K562 (cell line): Measurements from ENCODE around the gene FH. TPM values are rescaled to one million over a fixed set of nuclear protein-coding genes. Genes with fewer than 3 reads are reported as not detected.

Source experiments
- ATAC-seq: fragments of 200-7000 bp; cut with Tn5 transposase; 3 replicates; pipeline ENCODE4 v1.9.1; 2020; ENCODE audit warnings: moderate library complexity
- BruUV-seq: library from RNA; stranded (reverse); fragments of 400-500 nt; replicated peaks from 2 replicates; lab custom pipeline; 2021; lab: Mats Ljungman, UMichigan
- CTCF ChIA-PET: fragments of 300-600 bp; formaldehyde crosslinking; extraction: SDS; loops from one replicate; lab custom pipeline; 2021; ENCODE audit warnings: low intra/inter-chr PET ratio; lab: Yijun Ruan, JAX
- POLR2A ChIA-PET: fragments of 300-600, 350-650 bp; sonication (Branson Sonifier 250); formaldehyde crosslinking; extraction: SDS; loops from one replicate; lab custom pipeline; 2021; ENCODE audit warnings: antibody characterized with exemption, inconsistent platforms; lab: Yijun Ruan, JAX
- DNase-seq, 4 experiments: peaks; one replicate each; pipeline versions ENCODE4 v3.0.0 to v3.0.0-alpha.2; 2011 to 2018; ENCODE audit warnings: low spot score in 3 of 4, mixed read lengths in 3 of 4; ENCODE audit errors: extremely low read depth in 1 of 4
- FAIRE-seq: peaks from 2 replicates; lab custom pipeline; 2011; peaks lifted over from hg19 to GRCh38; lab: Jason Lieb, UNC
- H2AFZ ChIP-seq: 2 replicates; pipeline ENCODE4 v1.6.0; 2011; ENCODE audit warnings: low read depth, low read length, control low read depth, inconsistent platforms
- H3K27ac ChIP-seq: fragments of 200-600 bp; 3 replicates; pipeline ENCODE4 v1.8.0; 2011; ENCODE audit warnings: low read depth, mild to moderate bottlenecking, control low read depth, inconsistent platforms, low read length, moderate library complexity, mixed read lengths; ENCODE audit errors: extremely low read depth
- H3K27me3 ChIP-seq, 2 experiments: fragments of 300-600 bp in 1 of 2; 2 replicates in 1 of 2; 3 replicates in 1 of 2; pipeline versions ENCODE4 v1.6.0 to v1.8.0; 2011; ENCODE audit warnings: inconsistent platforms in 2 of 2, low read length in 2 of 2, mild to moderate bottlenecking in 1 of 2, mixed read lengths in 1 of 2, moderate library complexity in 1 of 2; ENCODE audit not compliant: control insufficient read depth in 2 of 2, insufficient read depth in 2 of 2
- H3K36me3 ChIP-seq: fragments of 300-600 bp; 3 replicates; pipeline ENCODE4 v1.8.0; 2011; ENCODE audit warnings: mild to moderate bottlenecking, low read length, inconsistent platforms; ENCODE audit not compliant: control insufficient read depth, insufficient read depth
- H3K4me1 ChIP-seq, 2 experiments: fragments of 200-600 bp in 1 of 2; replicated peaks in 1 of 2; 2 replicates in 1 of 2; 3 replicates in 1 of 2; pipeline versions ENCODE4 v1.5.1 to v1.8.0; 2011; ENCODE audit warnings: inconsistent platforms in 2 of 2, low read length in 2 of 2, mild to moderate bottlenecking in 1 of 2, mixed read lengths in 1 of 2, moderate library complexity in 1 of 2; ENCODE audit not compliant: control insufficient read depth in 2 of 2, insufficient read depth in 2 of 2
- H3K4me2 ChIP-seq: 2 replicates; pipeline ENCODE4 v1.6.1; 2011; ENCODE audit warnings: low read length, control low read depth, inconsistent platforms, mixed read lengths; ENCODE audit not compliant: insufficient read depth
- H3K4me3 ChIP-seq: fragments of 200-600 bp; sonication (generic), shearing (Covaris generic); 2 replicates; pipeline ENCODE4 v1.5.1; 2016; ENCODE audit warnings: control low read depth, inconsistent platforms
- H3K79me2 ChIP-seq: fragments of 200-600 bp; 3 replicates; pipeline ENCODE4 v1.8.0; 2011; ENCODE audit warnings: low read length, inconsistent platforms; ENCODE audit not compliant: control insufficient read depth, insufficient read depth
- H3K9ac ChIP-seq, 2 experiments: 2 replicates each; pipeline versions ENCODE4 v1.6.0 to v1.6.1; 2011; ENCODE audit warnings: low read depth in 2 of 2, low read length in 2 of 2, control low read depth in 1 of 2, inconsistent platforms in 1 of 2, mild to moderate bottlenecking in 1 of 2, mixed read lengths in 1 of 2; ENCODE audit not compliant: insufficient read depth in 1 of 2
- H3K9me1 ChIP-seq: one replicate; pipeline ENCODE4 v1.6.0; 2011; ENCODE audit warnings: inconsistent platforms, mild to moderate bottlenecking, low read length, moderate library complexity; ENCODE audit not compliant: control insufficient read depth, insufficient read depth
- H3K9me3 ChIP-seq: replicated peaks from 2 replicates; pipeline ENCODE4 v1.5.1; 2011; ENCODE audit warnings: low read depth, low read length, inconsistent platforms; ENCODE audit not compliant: control insufficient read depth, insufficient read depth
- H4K20me1 ChIP-seq: replicated peaks from 2 replicates; pipeline ENCODE4 v1.6.1; 2011; ENCODE audit warnings: low read length, inconsistent platforms, mixed read lengths; ENCODE audit not compliant: control insufficient read depth, insufficient read depth
- ATF7 ChIP-seq: fragments of 450-650 bp; IDR thresholded peaks from 2 replicates; pipeline ENCODE4 v1.7.1; 2014; ENCODE audit warnings: mild to moderate bottlenecking, moderate library complexity
- EP300 ChIP-seq: IDR thresholded peaks from 2 replicates; pipeline ENCODE4 v1.6.1; 2012; ENCODE audit warnings: low read length, improper control_type of control experiment
- FIP1L1 ChIP-seq: fragments of 200-400 bp; formaldehyde crosslinking; IDR thresholded peaks from 2 replicates; pipeline ENCODE4 v1.6.1; 2018; ENCODE audit warnings: mild to moderate bottlenecking, low read depth, low read length; ENCODE audit not compliant: poor library complexity, severe bottlenecking
- HMG20B ChIP-seq: fragments of 250-450 bp; sonication (Bioruptor Pico); IDR thresholded peaks from 2 replicates; pipeline ENCODE4 v1.5.0; 2021; ENCODE audit warnings: mild to moderate bottlenecking
- KDM2B ChIP-seq: fragments of 250-450 bp; sonication (Bioruptor Pico); IDR thresholded peaks from 2 replicates; pipeline ENCODE4 v1.8.0; 2021; ENCODE audit warnings: mild to moderate bottlenecking, moderate library complexity
- KLF1 ChIP-seq: fragments of 450-650 bp; IDR thresholded peaks from 2 replicates; pipeline ENCODE4 v1.6.1; 2016; ENCODE audit warnings: missing genetic modification characterization, missing compliant biosample characterization
- PML ChIP-seq: IDR thresholded peaks from 2 replicates; pipeline ENCODE4 v1.6.1; 2012; ENCODE audit warnings: low read length, inconsistent platforms
- RFX5 ChIP-seq: IDR thresholded peaks from 2 replicates; pipeline ENCODE4 v1.6.1; 2011; ENCODE audit warnings: low read depth, mild to moderate bottlenecking, improper control_type of control experiment, low read length
- SMAD4 ChIP-seq: fragments of 250-450 bp; sonication (Bioruptor Pico); conservative IDR thresholded peaks from 2 replicates; pipeline ENCODE4 v1.8.0; 2021; ENCODE audit warnings: inconsistent platforms, mild to moderate bottlenecking, moderate library complexity
- ZNF124 ChIP-seq: sonication (generic); formaldehyde crosslinking; IDR thresholded peaks from 2 replicates; pipeline ENCODE4 v1.8.1; 2022; ENCODE audit warnings: missing genetic modification reagents
- ZNF324 ChIP-seq: fragments of 250-450 bp; sonication (Bioruptor Pico); IDR thresholded peaks from 2 replicates; pipeline ENCODE4 v1.4.0; 2020; ENCODE audit warnings: mild to moderate bottlenecking
- ZNF347 ChIP-seq: fragments of 450-650 bp; formaldehyde crosslinking; IDR thresholded peaks from 2 replicates; pipeline ENCODE4 v1.4.0; 2020; ENCODE audit warnings: low read depth, mild to moderate bottlenecking, moderate library complexity
- WGBS: fragments of 100-300 bp; shearing (Covaris generic); methylation state at CpG from one replicate; pipeline ENCODE4 v1.1.6; 2016; ENCODE audit warnings: low coverage, mixed read lengths; ENCODE audit not compliant: insufficient coverage; ENCODE audit errors: missing lambda C conversion rate; 5-methylcytosine and 5-hydroxymethylcytosine counted together
- in situ Hi-C: fragments of 300-500 bp; cut with MboI; formaldehyde crosslinking; loops from 4 replicates; pipeline ENCODE4 v1.15.0; 2018; ENCODE audit warnings: inconsistent platforms, mixed read lengths
- intact Hi-C: fragments of 100-400 bp; cut with micrococcal nuclease; formaldehyde crosslinking; loops from 2 replicates; pipeline ENCODE4 v1.14.2; 2022
- polyA plus RNA-seq, 8 experiments: library from polyadenylated mRNA; depleted of rRNA in 4 of 8; stranded (reverse) in 5 of 8; unstranded in 3 of 8; fragments of >200 nt; fragmentation: Nextera tagmentation in 2 of 8; fragmentation: Illumina TruSeq in 1 of 8; extraction: Ambion mirVana in 2 of 8; extraction: Trizol in 1 of 8; gene quantifications; 2 replicates each; pipeline versions ENCODE4 v1.2.1 to v1.2.3, GENCODE V29; 2011 to 2014; ENCODE audit warnings: inconsistent platforms in 1 of 8, missing spikeins in 1 of 8
- total RNA-seq, 7 experiments: library from RNA; depleted of rRNA in 6 of 7; stranded (reverse); fragments of >200 nt in 6 of 7; fragmentation: Illumina TruSeq in 2 of 7; extraction: Trizol in 2 of 7; gene quantifications; 2 replicates each; pipeline versions ENCODE4 v1.2.1 to v1.2.3, GENCODE V29; 2011 to 2021; ENCODE audit warnings: low replicate concordance in 1 of 7
- TF ChIP-seq, protein P1 (sequence below): fragments of 450-650 bp; IDR thresholded peaks from one replicate; pipeline ENCODE4 v1.6.1; 2018; ENCODE audit warnings: mild to moderate bottlenecking, moderate library complexity; ENCODE audit not compliant: partially characterized antibody
- TF ChIP-seq, protein P2 (sequence below): sonication (generic); formaldehyde crosslinking; IDR thresholded peaks from 2 replicates; pipeline ENCODE4 v1.9.0; 2022; ENCODE audit warnings: mild to moderate bottlenecking, missing genetic modification reagents
- TF ChIP-seq, protein P3 (sequence below): fragments of 250-450 bp; sonication (Bioruptor Pico); IDR thresholded peaks from 2 replicates; pipeline ENCODE4 v1.5.0; 2022; ENCODE audit warnings: mild to moderate bottlenecking
- TF ChIP-seq, protein P4 (sequence below): fragments of 450-650 bp; formaldehyde crosslinking; conservative IDR thresholded peaks from 2 replicates; pipeline ENCODE4 v1.4.0; 2022; ENCODE audit warnings: mild to moderate bottlenecking, missing genetic modification characterization

Gene FH
- total and polyA plus RNA-seq, 9 of the 15 experiments (the other 6 are each of a cell fraction or from before 2014, with no cell fraction given), result 117 to 240 (median 211) TPM

DNA sequence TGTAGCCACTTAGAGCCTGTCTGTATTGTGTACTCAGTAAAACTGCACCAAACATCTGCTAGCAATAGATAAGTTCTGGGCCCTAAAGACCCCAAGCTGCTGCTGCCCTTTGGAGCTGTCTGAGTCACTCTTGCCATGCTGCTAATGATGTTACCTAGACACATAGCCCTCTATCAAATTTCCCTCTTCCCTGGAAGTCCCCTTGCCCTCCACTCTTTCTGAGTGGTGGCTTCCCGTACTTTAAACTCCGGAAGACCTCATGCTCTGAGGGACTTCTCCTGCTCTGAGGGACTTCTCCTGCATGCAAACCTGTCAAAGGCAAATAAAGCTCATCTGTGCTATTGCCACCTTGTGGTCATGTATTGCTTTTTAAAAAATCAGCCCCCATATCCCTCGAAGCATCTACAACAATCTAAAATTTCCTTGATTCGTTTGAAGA lies 34.0 kb downstream of the FH start (continued):
- no peak for TF ChIP-seq ZNF124 (CRISPR knock-in tag)
- no peak for TF ChIP-seq KLF1 (tag)
- no peak for TF ChIP-seq ATF7
- no peak for TF ChIP-seq SMAD4 (CRISPR knock-in tag)
- TF ChIP-seq, protein P1, sequence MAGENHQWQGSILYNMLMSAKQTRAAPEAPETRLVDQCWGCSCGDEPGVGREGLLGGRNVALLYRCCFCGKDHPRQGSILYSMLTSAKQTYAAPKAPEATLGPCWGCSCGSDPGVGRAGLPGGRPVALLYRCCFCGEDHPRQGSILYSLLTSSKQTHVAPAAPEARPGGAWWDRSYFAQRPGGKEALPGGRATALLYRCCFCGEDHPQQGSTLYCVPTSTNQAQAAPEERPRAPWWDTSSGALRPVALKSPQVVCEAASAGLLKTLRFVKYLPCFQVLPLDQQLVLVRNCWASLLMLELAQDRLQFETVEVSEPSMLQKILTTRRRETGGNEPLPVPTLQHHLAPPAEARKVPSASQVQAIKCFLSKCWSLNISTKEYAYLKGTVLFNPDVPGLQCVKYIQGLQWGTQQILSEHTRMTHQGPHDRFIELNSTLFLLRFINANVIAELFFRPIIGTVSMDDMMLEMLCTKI, result no peak

DNA sequence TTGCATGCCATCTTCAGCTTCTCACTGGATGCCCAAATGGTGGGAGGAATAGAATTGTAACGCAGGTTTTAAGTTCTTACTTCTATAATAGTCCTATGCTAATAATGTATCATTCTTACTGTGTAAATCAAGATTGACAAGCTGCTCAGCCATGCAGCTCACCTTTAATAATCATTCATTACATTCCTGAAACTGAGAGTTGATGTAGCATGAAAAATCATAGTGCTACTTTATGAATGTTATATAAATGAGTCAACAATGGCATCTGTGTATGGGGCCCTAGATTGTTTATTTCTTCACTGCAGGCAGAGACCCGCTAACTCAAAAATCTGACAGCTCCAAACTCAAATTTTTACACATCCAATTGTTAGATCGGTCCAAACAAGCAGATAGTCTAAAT lies 34.4 kb downstream of the FH start:
- intact Hi-C loops (loop anchor here (1.0 to 5.0 kb wide), 4 partner anchors 78 to 1293 kb away; no protein-coding TSS in a partner anchor), in situ Hi-C loops (no loop called here)
- ATAC-seq, result no peak
- Histone ChIP-seq H2AFZ (no peak overlapping the region), H3K9ac (no peak overlapping the region), H3K9me1 (no peaks in the 10 kb centered on the region), H3K4me2 (no peak overlapping the region; the same call in 1 of the 2 replicates), H3K79me2 (no peaks in the 10 kb centered on the region), H3K27me3 (no peaks in the 10 kb centered on the region), H4K20me1 (no peaks in the 10 kb centered on the region), H3K4me1 (peaks cover 0 to 18% of the 10 kb centered on the region in 2 experiments; a peak in 2 of 5 replicates), H3K9me3 (no peaks in the 10 kb centered on the region), H3K4me3 (no peak overlapping the region), H3K27ac (no peak overlapping the region), H3K36me3 (no peaks in the 10 kb centered on the region)
- FAIRE-seq, result no peak
- 8% methylated on average over 3 of the region's 3 CpGs for WGBS
- ChIA-PET CTCF (interaction anchor here (1.6 kb wide), 1 partner anchor 597 kb away, joined by 5 read pairs; no protein-coding TSS in a partner anchor), POLR2A (interaction anchor here (0.7 to 2.0 kb wide), 6 partner anchors 9 to 516 kb away, joined by 3 to 11 read pairs (median 4); no protein-coding TSS in a partner anchor)
- no peak for DNase-seq
- no TSS peak for BruUV-seq
- TF ChIP-seq KDM2B (no peak), ZNF324 (no peak), HMG20B (CRISPR knock-in tag) (no peak), PML (no peak), RFX5 (no peak), EP300 (no peak), ZNF347 (CRISPR knock-in tag) (no peak), FIP1L1 (no peak)
- TF ChIP-seq, protein P2, sequence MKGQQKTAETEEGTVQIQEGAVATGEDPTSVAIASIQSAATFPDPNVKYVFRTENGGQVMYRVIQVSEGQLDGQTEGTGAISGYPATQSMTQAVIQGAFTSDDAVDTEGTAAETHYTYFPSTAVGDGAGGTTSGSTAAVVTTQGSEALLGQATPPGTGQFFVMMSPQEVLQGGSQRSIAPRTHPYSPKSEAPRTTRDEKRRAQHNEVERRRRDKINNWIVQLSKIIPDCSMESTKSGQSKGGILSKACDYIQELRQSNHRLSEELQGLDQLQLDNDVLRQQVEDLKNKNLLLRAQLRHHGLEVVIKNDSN, result no peak
- TF ChIP-seq, protein P3, sequence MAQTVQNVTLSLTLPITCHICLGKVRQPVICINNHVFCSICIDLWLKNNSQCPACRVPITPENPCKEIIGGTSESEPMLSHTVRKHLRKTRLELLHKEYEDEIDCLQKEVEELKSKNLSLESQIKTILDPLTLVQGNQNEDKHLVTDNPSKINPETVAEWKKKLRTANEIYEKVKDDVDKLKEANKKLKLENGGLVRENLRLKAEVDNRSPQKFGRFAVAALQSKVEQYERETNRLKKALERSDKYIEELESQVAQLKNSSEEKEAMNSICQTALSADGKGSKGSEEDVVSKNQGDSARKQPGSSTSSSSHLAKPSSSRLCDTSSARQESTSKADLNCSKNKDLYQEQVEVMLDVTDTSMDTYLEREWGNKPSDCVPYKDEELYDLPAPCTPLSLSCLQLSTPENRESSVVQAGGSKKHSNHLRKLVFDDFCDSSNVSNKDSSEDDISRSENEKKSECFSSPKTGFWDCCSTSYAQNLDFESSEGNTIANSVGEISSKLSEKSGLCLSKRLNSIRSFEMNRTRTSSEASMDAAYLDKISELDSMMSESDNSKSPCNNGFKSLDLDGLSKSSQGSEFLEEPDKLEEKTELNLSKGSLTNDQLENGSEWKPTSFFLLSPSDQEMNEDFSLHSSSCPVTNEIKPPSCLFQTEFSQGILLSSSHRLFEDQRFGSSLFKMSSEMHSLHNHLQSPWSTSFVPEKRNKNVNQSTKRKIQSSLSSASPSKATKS (CRISPR knock-in tag), result no peak
- TF ChIP-seq, protein P4, sequence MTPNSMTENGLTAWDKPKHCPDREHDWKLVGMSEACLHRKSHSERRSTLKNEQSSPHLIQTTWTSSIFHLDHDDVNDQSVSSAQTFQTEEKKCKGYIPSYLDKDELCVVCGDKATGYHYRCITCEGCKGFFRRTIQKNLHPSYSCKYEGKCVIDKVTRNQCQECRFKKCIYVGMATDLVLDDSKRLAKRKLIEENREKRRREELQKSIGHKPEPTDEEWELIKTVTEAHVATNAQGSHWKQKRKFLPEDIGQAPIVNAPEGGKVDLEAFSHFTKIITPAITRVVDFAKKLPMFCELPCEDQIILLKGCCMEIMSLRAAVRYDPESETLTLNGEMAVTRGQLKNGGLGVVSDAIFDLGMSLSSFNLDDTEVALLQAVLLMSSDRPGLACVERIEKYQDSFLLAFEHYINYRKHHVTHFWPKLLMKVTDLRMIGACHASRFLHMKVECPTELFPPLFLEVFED (CRISPR knock-in tag), result no peak
